IMR-90 (cell line): ENCODE data around the gene SIRPG. TPM values are rescaled to one million over a fixed set of nuclear protein-coding genes. Genes with fewer than 3 reads are reported as not detected.

Source experiments
- ATAC-seq: fragments of 200-7000 bp; cut with Tn5 transposase; 2 replicates; pipeline ENCODE4 v1.9.1; 2020; ENCODE audit warnings: low read depth, mild to moderate bottlenecking, moderate library complexity
- BruUV-seq: library from RNA; stranded (reverse); fragments of 400-500 nt; replicated peaks from 2 replicates; lab custom pipeline; 2021; lab: Mats Ljungman, UMichigan
- CTCF ChIA-PET: fragments of 300-600 bp; formaldehyde crosslinking; extraction: SDS; loops from one replicate; lab custom pipeline; 2021; ENCODE audit warnings: antibody characterized with exemption; lab: Yijun Ruan, JAX
- POLR2A ChIA-PET: fragments of 300-600 bp; sonication (Branson Sonifier 250); formaldehyde crosslinking; loops from one replicate; lab custom pipeline; 2022; ENCODE audit warnings: antibody characterized with exemption; ENCODE audit not compliant: unreplicated experiment; lab: Charles Lee
- DNase-seq: peaks from one replicate; pipeline ENCODE4 v3.0.0; 2013
- H2AFZ ChIP-seq: replicated peaks from 2 replicates; pipeline ENCODE3; 2013; ENCODE audit warnings: low read length, mild to moderate bottlenecking; ENCODE audit not compliant: poor library complexity
- H2AK5ac ChIP-seq: 2 replicates; pipeline ENCODE4 v1.6.1; 2013; ENCODE audit warnings: low read depth, low read length, inconsistent platforms
- H2AK9ac ChIP-seq: replicated peaks from 2 replicates; pipeline ENCODE3; 2013; ENCODE audit warnings: mild to moderate bottlenecking, low read depth, low read length, moderate library complexity; ENCODE audit not compliant: poor library complexity
- H2BK120ac ChIP-seq: 2 replicates; pipeline ENCODE4 v1.6.1; 2013; ENCODE audit warnings: low read depth, low read length, inconsistent platforms
- H2BK15ac ChIP-seq: 3 replicates; pipeline ENCODE4 v1.6.1; 2013; ENCODE audit warnings: low read depth, low read length, inconsistent platforms
- H2BK20ac ChIP-seq: 2 replicates; pipeline ENCODE4 v1.6.1; 2013; ENCODE audit warnings: low read depth, mild to moderate bottlenecking, inconsistent platforms, low read length, moderate library complexity
- H2BK5ac ChIP-seq: 2 replicates; pipeline ENCODE4 v1.6.1; 2013; ENCODE audit warnings: mild to moderate bottlenecking, low read depth, low read length, inconsistent platforms; ENCODE audit not compliant: poor library complexity, severe bottlenecking
- H3K14ac ChIP-seq: replicated peaks from 2 replicates; pipeline ENCODE4 v1.6.1; 2013; ENCODE audit warnings: low read depth, low read length, inconsistent platforms
- H3K18ac ChIP-seq: 2 replicates; pipeline ENCODE4 v1.6.1; 2013; ENCODE audit warnings: low read depth, low read length, control low read depth
- H3K23ac ChIP-seq: 2 replicates; pipeline ENCODE4 v1.6.1; 2013; ENCODE audit warnings: low read depth, low read length, inconsistent platforms
- H3K27ac ChIP-seq: 2 replicates; pipeline ENCODE4 v1.5.1; 2013; ENCODE audit warnings: mild to moderate bottlenecking, control low read depth, low read length; ENCODE audit not compliant: insufficient read depth
- H3K27me3 ChIP-seq: 2 replicates; pipeline ENCODE4 v1.6.1; 2013; ENCODE audit warnings: low read length; ENCODE audit not compliant: control insufficient read depth, insufficient read depth
- H3K36me3 ChIP-seq: 2 replicates; pipeline ENCODE4 v1.6.1; 2013; ENCODE audit warnings: low read length, mixed read lengths; ENCODE audit not compliant: control insufficient read depth, insufficient read depth
- H3K4ac ChIP-seq: 2 replicates; pipeline ENCODE4 v1.6.1; 2013; ENCODE audit warnings: low read depth, low read length, inconsistent platforms
- H3K4me1 ChIP-seq: 2 replicates; pipeline ENCODE4 v1.6.1; 2013; ENCODE audit warnings: low read length, mixed read lengths; ENCODE audit not compliant: control insufficient read depth, insufficient read depth
- H3K4me2 ChIP-seq: 2 replicates; pipeline ENCODE4 v1.6.1; 2013; ENCODE audit warnings: low read depth, mild to moderate bottlenecking, control low read depth, low read length, moderate library complexity
- H3K4me3 ChIP-seq: 2 replicates; pipeline ENCODE4 v1.5.1; 2013; ENCODE audit warnings: low read depth, mild to moderate bottlenecking, control low read depth, low read length, moderate library complexity; ENCODE audit not compliant: insufficient read depth
- H3K56ac ChIP-seq: 2 replicates; pipeline ENCODE4 v1.6.1; 2013; ENCODE audit warnings: low read length, inconsistent platforms; ENCODE audit not compliant: insufficient read depth; ENCODE audit errors: extremely low read depth
- H3K79me1 ChIP-seq, 2 experiments: 2 replicates each; pipeline ENCODE4 v1.6.1; 2013; ENCODE audit warnings: low read length in 2 of 2, inconsistent platforms in 1 of 2, low read depth in 1 of 2
- H3K9ac ChIP-seq: 2 replicates; pipeline ENCODE4 v1.6.1; 2013; ENCODE audit warnings: low read depth, low read length, control low read depth
- H3K9me1 ChIP-seq: 2 replicates; pipeline ENCODE4 v1.6.1; 2013; ENCODE audit warnings: low read length, inconsistent platforms; ENCODE audit not compliant: insufficient read depth
- H3K9me3 ChIP-seq: 2 replicates; pipeline ENCODE4 v1.6.1; 2013; ENCODE audit warnings: low read length; ENCODE audit not compliant: control insufficient read depth, insufficient read depth
- H4K20me1 ChIP-seq: 2 replicates; pipeline ENCODE4 v1.6.1; 2013; ENCODE audit warnings: low read length, inconsistent platforms; ENCODE audit not compliant: insufficient read depth
- H4K5ac ChIP-seq: 2 replicates; pipeline ENCODE4 v1.6.1; 2013; ENCODE audit warnings: mild to moderate bottlenecking, low read depth, low read length, control low read depth
- H4K8ac ChIP-seq, 2 experiments: 2 replicates each; pipeline ENCODE4 v1.6.1; 2013; ENCODE audit warnings: low read depth in 2 of 2, low read length in 2 of 2, control low read depth in 1 of 2, inconsistent platforms in 1 of 2
- H4K91ac ChIP-seq: 2 replicates; pipeline ENCODE4 v1.6.1; 2013; ENCODE audit warnings: low read depth, low read length, inconsistent platforms; ENCODE audit not compliant: insufficient read depth
- BHLHE40 ChIP-seq: fragments of 150-350 bp; IDR thresholded peaks from 2 replicates; pipeline ENCODE4 v1.6.1; 2016; ENCODE audit warnings: mild to moderate bottlenecking, low read depth, low read length
- CEBPB ChIP-seq: IDR thresholded peaks from 2 replicates; pipeline ENCODE4 v1.6.1; 2012; ENCODE audit warnings: low read depth, low read length, improper control_type of control experiment
- CHD1 ChIP-seq: IDR thresholded peaks from 2 replicates; pipeline ENCODE4 v1.6.1; 2012; ENCODE audit warnings: low read depth, low read length, improper control_type of control experiment
- CTCF ChIP-seq: conservative IDR thresholded peaks from 2 replicates; pipeline ENCODE4 v1.5.1; 2012; ENCODE audit warnings: mild to moderate bottlenecking, low read depth, low read length, improper control_type of control experiment
- ELK1 ChIP-seq: fragments of 150-350 bp; IDR thresholded peaks from 2 replicates; pipeline ENCODE4 v1.6.1; 2016; ENCODE audit warnings: low read depth, mild to moderate bottlenecking, low read length, moderate library complexity, borderline replicate concordance
- FOS ChIP-seq: fragments of 150-350 bp; IDR thresholded peaks from 2 replicates; pipeline ENCODE4 v1.6.1; 2016; ENCODE audit warnings: low read depth, low read length
- MAFK ChIP-seq: IDR thresholded peaks from 2 replicates; pipeline ENCODE4 v1.6.1; 2012; ENCODE audit warnings: low read depth, low read length, improper control_type of control experiment
- MAZ ChIP-seq: IDR thresholded peaks from 2 replicates; pipeline ENCODE4 v1.6.1; 2012; ENCODE audit warnings: low read depth, mild to moderate bottlenecking, low read length, improper control_type of control experiment, moderate library complexity, borderline replicate concordance
- MXI1 ChIP-seq: IDR thresholded peaks from 2 replicates; pipeline ENCODE4 v1.6.1; 2012; ENCODE audit warnings: low read depth, mild to moderate bottlenecking, low read length, moderate library complexity, borderline replicate concordance
- NFE2L2 ChIP-seq: fragments of 150-350 bp; IDR thresholded peaks from 2 replicates; pipeline ENCODE4 v1.6.1; 2016; ENCODE audit warnings: low read depth, mild to moderate bottlenecking, low read length
- POLR2A ChIP-seq: IDR thresholded peaks from 2 replicates; pipeline ENCODE4 v1.6.1; 2012; ENCODE audit warnings: mild to moderate bottlenecking, low read depth, low read length
- RAD21 ChIP-seq: IDR thresholded peaks from 2 replicates; pipeline ENCODE4 v1.6.1; 2012; ENCODE audit warnings: low read length, improper control_type of control experiment
- RCOR1 ChIP-seq: IDR thresholded peaks from 2 replicates; pipeline ENCODE4 v1.6.1; 2012; ENCODE audit warnings: mild to moderate bottlenecking, low read length, improper control_type of control experiment; ENCODE audit not compliant: insufficient replicate concordance
- RFX5 ChIP-seq: IDR thresholded peaks from 2 replicates; pipeline ENCODE4 v1.8.0; 2012; ENCODE audit warnings: low read depth, mild to moderate bottlenecking, low read length, moderate library complexity
- SMC3 ChIP-seq: fragments of 150-350 bp; IDR thresholded peaks from 2 replicates; pipeline ENCODE4 v1.6.1; 2016; ENCODE audit warnings: low read depth, mild to moderate bottlenecking, antibody characterized with exemption, low read length, moderate library complexity
- USF2 ChIP-seq: fragments of 150-350 bp; IDR thresholded peaks from 2 replicates; pipeline ENCODE4 v1.6.1; 2017; ENCODE audit warnings: mild to moderate bottlenecking, antibody characterized with exemption, low read length, low read depth
- WGBS, 2 experiments: methylation state at CpG; one replicate each; pipeline versions ENCODE4 v1.1.5 to v1.1.7; 2013; ENCODE audit warnings: missing lambda C conversion rate in 2 of 2; ENCODE audit not compliant: insufficient read length in 1 of 2; ENCODE audit errors: extremely low coverage in 2 of 2; 5-methylcytosine and 5-hydroxymethylcytosine counted together
- dilution Hi-C: fragments of 300-500 bp; cut with HindIII; formaldehyde crosslinking; loops from one replicate; pipeline ENCODE4 v1.14.3; 2018; ENCODE audit warnings: low sequenced_read_pairs; ENCODE audit not compliant: unreplicated experiment
- in situ Hi-C: fragments of 300-500 bp; cut with MboI; formaldehyde crosslinking; loops from 3 replicates; pipeline ENCODE4 v1.14.3; 2019; ENCODE audit warnings: low sequenced_read_pairs, inconsistent platforms, mixed read lengths
- intact Hi-C: fragments of 100-400 bp; cut with micrococcal nuclease; formaldehyde crosslinking; loops from 2 replicates; pipeline ENCODE4 v1.10.0; 2022
- polyA plus RNA-seq, 3 experiments: library from polyadenylated mRNA; depleted of rRNA; stranded (reverse); fragments of >200 nt; gene quantifications; 2 replicates each; pipeline ENCODE4 v1.2.3, GENCODE V29; 2012; ENCODE audit warnings: low replicate concordance in 1 of 3
- total RNA-seq: library from RNA; depleted of rRNA; stranded (reverse); fragments of >200 nt; gene quantifications from 2 replicates; pipeline ENCODE4 v1.2.3, GENCODE V29; 2012

SIRPG gene
- total and polyA plus RNA-seq, 2 of the 4 experiments (the other 2 are of a cell fraction) = not detected

DNA sequence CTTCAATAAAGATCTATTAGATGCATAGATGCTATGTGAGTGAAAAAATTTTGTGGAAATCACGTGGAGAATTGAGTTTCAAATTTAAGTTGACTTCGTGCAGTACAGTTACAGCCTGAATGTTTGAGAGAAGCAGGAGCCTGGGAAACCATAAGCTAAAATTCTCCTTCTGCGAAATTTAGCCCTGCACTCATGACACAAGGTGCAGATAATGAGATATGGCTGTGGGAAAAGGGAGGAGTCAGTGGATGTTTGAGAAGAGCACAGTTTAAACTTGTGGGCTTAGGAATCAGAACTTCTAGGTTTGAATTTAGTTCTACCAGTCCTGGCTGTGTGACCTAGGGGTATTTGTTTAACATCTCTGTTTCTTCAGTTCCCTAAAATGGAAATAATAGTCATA lies 32.1 kb upstream of the SIRPG start:
- DNase-seq = no peak
- H2BK15ac ChIP-seq = no peak overlapping the region
- peaks cover 5% of the 10 kb centered on the region for H3K27me3 ChIP-seq
- no peak overlapping the region for H3K56ac ChIP-seq
- WGBS, 2 experiments = no CpG with 5 or more reads among the region's 3 CpGs
- H4K8ac ChIP-seq = no peak overlapping the region
- H3K9ac ChIP-seq = no peak overlapping the region
- TF ChIP-seq RFX5 (no peak), CEBPB (no peak), RAD21 (no peak), CTCF (no peak), CHD1 (no peak), MAFK (no peak), MAZ (no peak), RCOR1 (no peak), POLR2A (no peak), SMC3 (no peak), MXI1 (no peak), NFE2L2 (no peak), FOS (no peak), ELK1 (no peak), USF2 (no peak), BHLHE40 (no peak)
- in situ Hi-C loops = no loop called here
- no peak overlapping the region for H2AK9ac ChIP-seq
- H3K23ac ChIP-seq = no peak overlapping the region
- CTCF ChIA-PET = no interaction called here
- POLR2A ChIA-PET = no interaction called here
- no peak overlapping the region for H4K91ac ChIP-seq
- H2BK120ac ChIP-seq = no peak overlapping the region
- H3K4me2 ChIP-seq = no peak overlapping the region
- H3K18ac ChIP-seq = no peak overlapping the region
- H3K4me3 ChIP-seq = no peak overlapping the region
- H2BK20ac ChIP-seq = no peak overlapping the region
- no peaks in the 10 kb centered on the region for H3K9me3 ChIP-seq
- dilution Hi-C loops = no loop called here
- H2AK5ac ChIP-seq = no peak overlapping the region
- H3K36me3 ChIP-seq = no peaks in the 10 kb centered on the region
- H4K5ac ChIP-seq = no peak overlapping the region
- H2BK5ac ChIP-seq = no peak overlapping the region
- H3K27ac ChIP-seq = no peak overlapping the region
- H3K14ac ChIP-seq = no peak overlapping the region
- no TSS peak for BruUV-seq
- ATAC-seq = no peak
- no peaks in the 10 kb centered on the region for H3K79me1 ChIP-seq
- no peaks in the 10 kb centered on the region for H4K20me1 ChIP-seq
- intact Hi-C loops = no loop called here
- no peak overlapping the region for H3K4ac ChIP-seq
- H3K4me1 ChIP-seq = no peaks in the 10 kb centered on the region
- H3K9me1 ChIP-seq = no peaks in the 10 kb centered on the region
- no peak overlapping the region for H2AFZ ChIP-seq
